ENCODE results near the gene PSMB2. TPM values are rescaled to one million over a fixed set of nuclear protein-coding genes. Genes with fewer than 3 reads are reported as not detected.

The PSMB2 gene
- 10 to 100 TPM; 18.2 to 30.6 TPM for total RNA-seq

GRCh38 chr1:35641233-35641866 is at the start of gene PSMB2:
PSMB2 (minus strand) TSS chr1:35641526; CDS start chr1:35641432, 94 bp downstream.

DNA sequence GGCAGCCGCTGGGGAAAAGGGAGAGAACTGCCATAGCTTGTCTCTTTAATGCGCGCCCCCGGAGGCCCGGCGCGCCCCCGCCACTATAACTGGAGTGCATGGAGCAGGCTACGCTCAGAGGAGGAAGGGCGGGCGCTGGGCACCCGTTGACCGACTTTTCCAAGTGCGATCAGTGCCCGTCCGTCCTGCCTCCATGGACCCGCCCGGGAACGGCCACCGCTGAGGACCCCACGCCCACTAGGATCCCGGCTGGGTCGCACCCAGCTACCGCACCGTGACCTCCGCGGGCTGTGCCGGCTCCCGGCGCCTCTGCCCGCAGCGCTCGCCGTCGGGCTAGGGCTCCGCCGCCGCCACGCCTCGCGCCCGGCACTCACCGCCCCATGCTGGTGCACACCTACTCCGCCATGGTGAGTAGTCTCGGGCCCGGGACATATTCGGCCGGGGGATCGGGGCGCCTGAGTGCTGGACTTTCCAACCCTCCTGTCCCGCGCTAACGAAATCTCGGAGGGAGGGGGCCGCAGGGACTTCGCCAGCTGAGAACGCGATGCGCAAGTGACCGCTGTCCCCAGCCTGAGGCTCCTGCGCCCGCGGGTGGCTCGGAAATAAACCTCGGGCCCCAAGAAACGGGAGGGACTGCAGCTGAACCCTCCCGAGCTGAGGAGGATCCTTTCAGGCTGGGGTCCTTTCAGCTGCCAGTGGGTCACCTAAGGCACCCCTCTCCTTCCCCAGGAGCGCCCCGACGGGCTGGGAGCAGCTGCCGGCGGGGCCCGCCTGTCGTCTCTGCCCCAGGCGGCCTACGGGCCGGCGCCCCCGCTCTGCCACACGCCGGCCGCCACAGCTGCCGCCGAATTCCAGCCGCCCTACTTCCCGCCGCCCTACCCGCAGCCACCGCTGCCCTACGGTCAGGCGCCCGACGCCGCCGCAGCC is 67.9 kb downstream of the PSMB2 start, which contains the start of gene TFAP2E:
Gene TFAP2E, plus strand, starts transcription at position 117 of the 927 bp plus-strand sequence. Its CDS starts 264 bp downstream, at position 381.

DNA sequence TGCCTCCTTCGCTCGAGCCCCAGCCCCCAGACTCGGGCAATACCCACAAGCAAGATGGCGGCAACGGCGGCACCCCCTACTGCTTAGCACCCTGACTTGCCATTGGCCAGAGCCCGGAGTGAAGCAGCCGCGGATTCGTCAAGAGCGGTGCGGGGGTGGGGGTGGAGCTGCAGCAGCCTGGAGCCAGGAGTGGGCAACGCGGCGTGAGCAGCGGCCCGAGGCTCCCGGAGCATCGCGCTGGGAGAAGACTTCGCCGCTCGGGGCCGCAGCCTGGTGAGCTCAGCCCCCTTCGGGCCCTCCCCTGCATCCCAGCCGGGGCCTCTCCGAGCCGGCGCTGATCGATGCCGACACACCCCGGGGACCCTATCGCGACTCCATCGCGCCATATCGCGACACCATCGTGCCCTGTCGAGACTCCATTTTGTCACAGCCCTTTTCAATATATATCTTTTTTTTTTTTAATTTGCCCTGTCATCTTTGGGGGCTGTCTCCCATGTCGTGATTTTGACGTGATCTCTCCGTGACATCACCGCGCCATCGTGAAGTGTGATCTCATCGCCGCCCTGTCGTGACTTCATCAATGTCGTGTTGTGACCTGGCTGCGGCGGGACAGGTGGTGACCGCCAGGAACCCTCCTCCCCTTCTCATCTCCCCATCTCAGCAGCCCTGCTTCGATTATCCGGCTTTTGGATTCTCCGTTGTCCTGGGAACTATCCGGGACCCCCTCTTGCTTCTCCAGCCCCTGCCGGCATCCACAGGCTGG is 83.5 kb downstream of the PSMB2 start, which contains the start of gene NCDN:
Gene NCDN, plus strand, starts transcription at position 189 of the 763 bp plus-strand sequence. Its CDS starts 392 bp downstream, at position 581.

DNA sequence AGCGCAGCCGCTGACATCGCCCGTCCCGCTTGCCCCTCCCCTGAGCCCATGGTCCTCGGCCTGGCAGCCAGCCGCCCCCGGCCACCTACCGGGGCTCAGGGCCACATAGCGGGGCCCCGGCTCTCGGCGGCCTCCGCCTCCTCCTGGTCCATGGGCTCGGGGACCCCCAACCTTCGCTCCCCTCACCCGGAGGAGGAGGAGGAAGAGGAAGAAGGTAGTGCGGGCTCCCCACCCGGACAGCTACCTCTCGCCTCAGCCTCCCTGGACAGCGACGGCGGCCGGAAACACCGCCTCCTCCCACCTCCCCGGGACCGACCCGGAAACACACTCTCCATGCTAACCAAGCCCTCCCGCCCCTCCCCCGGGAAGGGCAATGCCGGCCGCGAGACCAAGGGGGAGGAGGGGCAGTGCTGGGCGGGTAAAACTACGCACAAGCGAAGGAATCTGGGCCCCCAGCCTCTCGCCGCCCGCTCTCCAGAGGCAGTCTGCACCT is 84.2 kb downstream of the PSMB2 start, which contains the start of gene KIAA0319L:
Gene KIAA0319L, minus strand, starts transcription at position 286 of the 493 bp plus-strand sequence. CDS start 2,912 bp downstream, outside the sequence.

Other genes with a start within 250 kb of the PSMB2 start
- 10 to 100 TPM; 57.9 to 86.4 TPM for gene KIAA0319L, start 84.1 kb downstream of the PSMB2 start, total RNA-seq
- gene NCDN, start 83.7 kb downstream of the PSMB2 start, total RNA-seq: 10 to 100 TPM; 30.3 to 34.1 TPM
- gene TFAP2E, start 68.2 kb downstream of the PSMB2 start, total RNA-seq: under 1 TPM; 0.69 to 1.00 TPM
- 10 to 100 TPM; 26.3 to 31.0 TPM for gene C1orf216, start 77.4 kb upstream of the PSMB2 start, total RNA-seq
- 10 to 100 TPM in 1 of 2 donors, 1 to 10 TPM in 1; 9.6 to 26.6 TPM for gene CLSPN, start 128.5 kb upstream of the PSMB2 start, total RNA-seq
- gene AGO4, start 166.5 kb upstream of the PSMB2 start, total RNA-seq: 10 to 100 TPM; 14.8 to 15.3 TPM
- gene AGO1, start 241.7 kb upstream of the PSMB2 start, total RNA-seq: 10 to 100 TPM; 13.1 to 16.0 TPM

Measured in melanocyte of skin (primary cell).